CD4-positive, alpha-beta T cell (primary cell): ENCODE results near the gene NAV2. TPM values are rescaled to one million over a fixed set of nuclear protein-coding genes. Genes with fewer than 3 reads are reported as not detected.

ENCODE experiments used
- ATAC-seq: fragments of 200-7000 bp; cut with Tn5 transposase; one replicate; pipeline ENCODE4 v1.10.0; 2022; ENCODE audit warnings: mild to moderate bottlenecking; ENCODE audit not compliant: poor library complexity
- CTCF ChIA-PET: fragments of 350-600 bp; sonication (Branson Sonifier 250); formaldehyde crosslinking; loops from one replicate; lab custom pipeline; 2021; ENCODE audit warnings: antibody characterized with exemption, inconsistent platforms; lab: Charles Lee
- POLR2A ChIA-PET: fragments of 350-600 bp; sonication (Branson Sonifier 250); formaldehyde crosslinking; loops from one replicate; lab custom pipeline; 2021; ENCODE audit warnings: antibody characterized with exemption, inconsistent platforms; lab: Charles Lee
- DNase-seq, 14 experiments: peaks; one replicate each; pipeline ENCODE4 v3.0.0-alpha.2; 2013 to 2020; ENCODE audit warnings: mixed read lengths in 2 of 14
- H3K27ac ChIP-seq, 2 donors: one replicate each; pipeline versions ENCODE4 v1.5.1 to v1.7.0; 2013; ENCODE audit warnings: low read length in 2 of 2, low read depth in 1 of 2, mild to moderate bottlenecking in 1 of 2
- H3K27me3 ChIP-seq, 2 experiments: 1 replicate in 1 of 2; 2 replicates in 1 of 2; pipeline versions ENCODE4 v1.6.1 to v1.7.0; 2013; ENCODE audit warnings: low read length in 2 of 2, control low read depth in 1 of 2, mild to moderate bottlenecking in 1 of 2, moderate library complexity in 1 of 2; ENCODE audit not compliant: insufficient read depth in 2 of 2, control insufficient read depth in 1 of 2
- H3K36me3 ChIP-seq: one replicate; pipeline ENCODE4 v1.6.1; 2013; ENCODE audit warnings: low read length, control low read depth; ENCODE audit not compliant: insufficient read depth
- H3K4me1 ChIP-seq: one replicate; pipeline ENCODE4 v1.6.1; 2013; ENCODE audit warnings: low read length, control low read depth; ENCODE audit not compliant: insufficient read depth
- H3K4me3 ChIP-seq: one replicate; pipeline ENCODE4 v1.5.1; 2013; ENCODE audit warnings: mild to moderate bottlenecking, low read length, moderate library complexity
- H3K9me3 ChIP-seq, 2 experiments: 1 replicate in 1 of 2; 2 replicates in 1 of 2; pipeline versions ENCODE4 v1.6.1 to v1.7.0; 2013; ENCODE audit warnings: low read length in 2 of 2, mild to moderate bottlenecking in 2 of 2, control low read depth in 1 of 2, moderate library complexity in 1 of 2; ENCODE audit not compliant: control insufficient read depth in 1 of 2, insufficient read depth in 1 of 2
- H3K27ac Mint-ChIP-seq: one replicate; pipeline ENCODE4 v1.8.0; 2020; ENCODE audit warnings: mixed read lengths
- H3K27me3 Mint-ChIP-seq: one replicate; pipeline ENCODE4 v1.8.0; 2021; ENCODE audit warnings: mixed read lengths
- H3K36me3 Mint-ChIP-seq: one replicate; pipeline ENCODE4 v1.8.0; 2021; ENCODE audit warnings: low read depth, mixed read lengths
- H3K4me1 Mint-ChIP-seq: one replicate; pipeline ENCODE4 v1.8.0; 2021; ENCODE audit warnings: low read depth, mixed read lengths
- H3K4me3 Mint-ChIP-seq: one replicate; pipeline ENCODE4 v1.8.0; 2020; ENCODE audit warnings: mild to moderate bottlenecking, mixed read lengths
- H3K9me3 Mint-ChIP-seq: one replicate; pipeline ENCODE4 v1.8.0; 2020; ENCODE audit warnings: mixed read lengths
- intact Hi-C, 2 experiments: fragments of 100-400 bp; cut with DNase I in 1 of 2; cut with micrococcal nuclease in 1 of 2; formaldehyde crosslinking; loops; one replicate each; pipeline versions ENCODE4 v1.15.1 to v1.9.0; 2023 to 2025; cut with DNase I, micrococcal nuclease
- total RNA-seq, 174 experiments: library from RNA in 2 of 174; stranded (reverse) in 2 of 174; gene quantifications; one replicate each; pipeline ENCODE4 v1.2.3 and lab custom pipeline; 2021 to 2026
- TF ChIP-seq, protein P1 (sequence below): fragments of 200-600 bp; IDR thresholded peaks from one replicate; pipeline ENCODE4 v1.8.0; 2022; ENCODE audit warnings: antibody characterized with exemption, mild to moderate bottlenecking

NAV2 gene
- total RNA-seq, 2 experiments from 2014 or later, result 0.55 to 0.64 TPM

DNA sequence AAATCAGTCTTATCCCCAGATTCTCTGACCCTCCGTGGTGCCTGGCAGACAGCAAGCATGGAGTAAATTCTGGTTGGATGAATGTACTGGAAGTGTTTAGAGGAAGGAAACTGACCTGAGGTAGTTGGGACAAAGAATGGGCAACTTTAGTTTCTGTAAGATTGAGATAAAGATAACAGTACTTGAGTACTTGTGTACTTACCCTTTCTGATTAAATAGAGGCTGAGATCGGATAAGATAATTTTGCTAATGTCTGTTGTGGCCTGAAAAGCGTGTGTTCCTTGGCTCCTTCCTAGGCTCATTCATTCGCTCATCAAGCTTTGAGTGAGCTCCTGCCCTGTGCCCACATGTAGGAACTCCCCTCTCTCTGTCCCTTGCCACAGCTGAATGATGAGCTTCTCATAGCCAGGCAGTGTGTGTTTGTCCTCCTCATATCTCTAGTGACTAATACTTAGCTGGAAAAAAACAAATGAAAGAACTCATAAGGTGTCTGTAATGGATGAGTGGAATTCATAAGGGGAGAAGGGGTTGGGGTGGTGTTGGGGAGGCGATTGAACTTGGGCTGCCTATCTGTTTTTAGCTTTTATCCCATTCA, 329.5 kb downstream of the NAV2 start:
- TF ChIP-seq, protein P1, sequence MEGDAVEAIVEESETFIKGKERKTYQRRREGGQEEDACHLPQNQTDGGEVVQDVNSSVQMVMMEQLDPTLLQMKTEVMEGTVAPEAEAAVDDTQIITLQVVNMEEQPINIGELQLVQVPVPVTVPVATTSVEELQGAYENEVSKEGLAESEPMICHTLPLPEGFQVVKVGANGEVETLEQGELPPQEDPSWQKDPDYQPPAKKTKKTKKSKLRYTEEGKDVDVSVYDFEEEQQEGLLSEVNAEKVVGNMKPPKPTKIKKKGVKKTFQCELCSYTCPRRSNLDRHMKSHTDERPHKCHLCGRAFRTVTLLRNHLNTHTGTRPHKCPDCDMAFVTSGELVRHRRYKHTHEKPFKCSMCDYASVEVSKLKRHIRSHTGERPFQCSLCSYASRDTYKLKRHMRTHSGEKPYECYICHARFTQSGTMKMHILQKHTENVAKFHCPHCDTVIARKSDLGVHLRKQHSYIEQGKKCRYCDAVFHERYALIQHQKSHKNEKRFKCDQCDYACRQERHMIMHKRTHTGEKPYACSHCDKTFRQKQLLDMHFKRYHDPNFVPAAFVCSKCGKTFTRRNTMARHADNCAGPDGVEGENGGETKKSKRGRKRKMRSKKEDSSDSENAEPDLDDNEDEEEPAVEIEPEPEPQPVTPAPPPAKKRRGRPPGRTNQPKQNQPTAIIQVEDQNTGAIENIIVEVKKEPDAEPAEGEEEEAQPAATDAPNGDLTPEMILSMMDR, result no peak
- ATAC-seq, result no peak
- no peaks in the 10 kb centered on the region for H3K4me1 ChIP-seq

DNA sequence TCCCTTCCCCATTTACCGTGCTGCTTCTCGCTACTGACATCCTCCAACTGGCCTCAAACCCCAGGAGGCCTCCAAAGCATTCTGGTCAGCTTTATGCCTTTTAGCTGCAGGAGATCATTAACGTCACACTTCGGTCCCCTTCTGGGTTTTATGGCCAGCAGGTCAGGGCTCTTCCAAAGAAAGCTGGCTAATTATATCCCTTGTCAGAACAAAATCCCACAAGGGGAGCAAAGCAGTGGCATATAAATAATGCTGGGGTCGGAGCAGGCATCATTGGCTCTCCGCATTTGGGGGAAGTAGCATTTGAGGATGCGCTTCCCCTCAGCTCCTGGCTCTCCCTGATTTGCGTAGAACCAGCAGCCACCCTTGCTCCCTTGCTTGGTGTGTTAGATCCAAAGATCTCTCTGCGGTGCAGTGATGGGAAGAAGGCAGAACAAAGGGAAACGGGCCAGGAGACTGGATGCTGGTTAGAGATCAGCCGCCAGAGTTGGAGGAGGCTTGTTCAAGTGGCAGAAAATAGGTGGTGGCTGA, 330.2 kb downstream of the NAV2 start:
- H3K27me3 ChIP-seq, result no peaks in the 10 kb centered on the region
- no peaks in the 10 kb centered on the region for H3K36me3 Mint-ChIP-seq
- H3K4me3 ChIP-seq, result no peak overlapping the region
- DNase-seq, result no peak
- no peaks in the 10 kb centered on the region for H3K36me3 ChIP-seq
- H3K4me1 ChIP-seq, result no peaks in the 10 kb centered on the region
- intact Hi-C loops, result no loop called here
- no peak overlapping the region for H3K27ac ChIP-seq
- ChIA-PET CTCF (no interaction called here), POLR2A (no interaction called here)
- no peak overlapping the region for H3K4me3 Mint-ChIP-seq
- no peaks in the 10 kb centered on the region for H3K4me1 Mint-ChIP-seq
- peaks cover 13% of the 10 kb centered on the region for H3K27me3 Mint-ChIP-seq
- H3K9me3 ChIP-seq, result peaks cover 0 to 5% of the 10 kb centered on the region in 2 experiments
- no peaks in the 10 kb centered on the region for H3K9me3 Mint-ChIP-seq
- H3K27ac Mint-ChIP-seq, result no peak overlapping the region
- TF ChIP-seq, protein P1, result no peak
- ATAC-seq, result no peak

More for the DNA sequence above, 329.5 kb downstream of the NAV2 start:
- Mint-ChIP-seq H3K4me3 (no peak overlapping the region), H3K4me1 (no peaks in the 10 kb centered on the region), H3K9me3 (no peaks in the 10 kb centered on the region), H3K27ac (no peak overlapping the region), H3K27me3 (peaks cover 16% of the 10 kb centered on the region), H3K36me3 (no peaks in the 10 kb centered on the region)
- Histone ChIP-seq H3K27me3 (no peaks in the 10 kb centered on the region), H3K4me3 (no peak overlapping the region), H3K36me3 (no peaks in the 10 kb centered on the region), H3K27ac (no peak overlapping the region), H3K9me3 (peaks cover 0 to 5% of the 10 kb centered on the region in 2 experiments)
- ChIA-PET CTCF (no interaction called here), POLR2A (interaction anchor here (0.6 kb wide), 1 partner anchor 850 kb away, joined by 3 read pairs; no protein-coding TSS in a partner anchor)
- no peak for DNase-seq
- intact Hi-C loops, result no loop called here

DNA sequence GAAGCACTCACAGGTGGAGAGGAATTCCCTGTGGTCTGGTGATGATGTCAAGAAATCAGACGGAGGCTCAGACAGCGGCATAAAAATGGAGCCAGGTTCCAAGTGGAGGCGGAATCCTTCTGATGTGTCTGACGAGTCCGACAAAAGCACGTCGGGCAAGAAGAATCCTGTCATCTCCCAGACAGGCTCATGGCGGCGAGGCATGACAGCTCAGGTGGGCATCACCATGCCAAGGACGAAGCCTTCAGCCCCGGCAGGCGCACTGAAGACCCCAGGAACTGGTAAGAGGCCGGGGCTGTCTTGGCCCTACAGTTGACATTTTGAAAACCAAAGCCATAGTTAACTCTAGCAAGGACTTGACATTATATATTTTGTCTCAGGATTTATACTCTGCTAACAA, 331.4 kb downstream of the NAV2 start:
- H3K4me3 ChIP-seq, result no peak overlapping the region
- H3K9me3 ChIP-seq, result peaks cover 0 to 5% of the 10 kb centered on the region in 2 experiments
- intact Hi-C loops, result no loop called here
- H3K27ac Mint-ChIP-seq, result no peak overlapping the region
- POLR2A ChIA-PET, result no interaction called here
- TF ChIP-seq, protein P1, result no peak
- no peaks in the 10 kb centered on the region for H3K36me3 Mint-ChIP-seq
- H3K27me3 Mint-ChIP-seq, result peaks cover 13% of the 10 kb centered on the region
- no peaks in the 10 kb centered on the region for H3K36me3 ChIP-seq
- no peaks in the 10 kb centered on the region for H3K4me1 ChIP-seq
- H3K4me3 Mint-ChIP-seq, result no peak overlapping the region
- ATAC-seq (no peak), DNase-seq (no peak)
- H3K27me3 ChIP-seq, result no peaks in the 10 kb centered on the region
- no peaks in the 10 kb centered on the region for H3K4me1 Mint-ChIP-seq
- no peak overlapping the region for H3K27ac ChIP-seq
- CTCF ChIA-PET, result no interaction called here
- no peaks in the 10 kb centered on the region for H3K9me3 Mint-ChIP-seq
